Keratinocyte (primary cell): ENCODE measurements around the gene SRCIN1.

Source experiments
- CTCF ChIP-seq, 3 experiments: IDR thresholded peaks in 1 of 3; conservative IDR thresholded peaks in 1 of 3; optimal IDR thresholded peaks in 1 of 3; 2 replicates in 2 of 3; 3 replicates in 1 of 3; pipeline versions ENCODE3 to v1.5.1; 2011; ENCODE audit warnings: low read length in 3 of 3, mild to moderate bottlenecking in 3 of 3, moderate library complexity in 2 of 3, control low read depth in 1 of 3, inconsistent platforms in 1 of 3; ENCODE audit not compliant: insufficient read depth in 2 of 3; ENCODE audit errors: extremely low read depth in 1 of 3
- EZH2 ChIP-seq: IDR thresholded peaks from one replicate; pipeline ENCODE4 v1.6.1; 2012; ENCODE audit warnings: inconsistent platforms, mild to moderate bottlenecking, low read length, moderate library complexity

GRCh38 chr17:38611070-38611786 lies 5.5 kb upstream of the SRCIN1 start:
- no peak for TF ChIP-seq EZH2
- TF ChIP-seq CTCF (optimal IDR thresholded peaks at IDR 0.05 in 1 of 3, IDR thresholded peaks at IDR 0.05 in 1 of 3, conservative IDR thresholded peaks at IDR 0.05 in 1 of 3; ENCODE audit: extremely low read depth in 1 of 3, insufficient read depth in 2 of 3, low read length in 3 of 3) = no peak
